DND-41 (cell line): ENCODE measurements around the gene SLC36A3.

Source experiments
- CTCF ChIP-seq: IDR thresholded peaks from 2 replicates; pipeline ENCODE4 v1.5.1; 2012; ENCODE audit warnings: borderline replicate concordance, low read length, moderate library complexity, mild to moderate bottlenecking; ENCODE audit not compliant: poor library complexity, severe bottlenecking; ENCODE audit errors: extremely low read depth
- EZH2 ChIP-seq: IDR thresholded peaks from 3 replicates; pipeline ENCODE4 v1.6.1; 2012; ENCODE audit warnings: borderline replicate concordance, low read depth, mild to moderate bottlenecking, moderate library complexity, low read length, inconsistent platforms; ENCODE audit not compliant: severe bottlenecking

- TF ChIP-seq CTCF (no peak), EZH2 (no peak)
Measured at GRCh38 chr5:151296974-151297373, 6.6 kb downstream of the SLC36A3 start.
